HG03378 (cell line): Measurements from ENCODE around the gene GOLGA1.

Experiments
- ATAC-seq: cut with Tn5 transposase; IDR thresholded peaks from one replicate; pipeline ENCODE4 v1.9.1; 2021; ENCODE audit warnings: mild to moderate bottlenecking, moderate library complexity; ENCODE audit not compliant: unreplicated experiment

The GOLGA1 gene

DNA sequence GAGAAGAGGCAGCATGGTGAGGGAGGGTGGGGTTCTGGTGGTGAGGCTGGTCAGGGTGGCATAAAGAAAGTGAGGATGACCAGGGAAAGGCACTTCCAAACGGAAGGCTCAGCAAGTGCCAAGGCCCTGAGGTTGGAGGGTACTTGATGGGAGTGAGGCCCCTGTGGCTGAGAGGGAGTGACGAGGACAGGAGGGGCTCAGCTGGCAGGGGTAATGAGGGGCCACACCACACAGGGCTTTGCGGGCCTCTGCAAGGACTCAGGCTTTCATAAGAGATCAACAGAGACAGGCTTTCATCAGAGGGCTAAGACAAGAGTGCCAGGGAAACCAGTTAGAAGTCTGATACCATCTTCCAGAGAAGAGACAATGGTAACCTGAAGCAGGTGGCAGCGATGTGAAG, 55.3 kb downstream of the GOLGA1 start:
- no peak for ATAC-seq

GRCh38 chr9:124884376-124884775, 56.5 kb downstream of the GOLGA1 start:
- no peak for ATAC-seq

- ATAC-seq = no peak
These were observed 58.7 kb downstream of the GOLGA1 start for GRCh38 chr9:124882231-124882630.

DNA sequence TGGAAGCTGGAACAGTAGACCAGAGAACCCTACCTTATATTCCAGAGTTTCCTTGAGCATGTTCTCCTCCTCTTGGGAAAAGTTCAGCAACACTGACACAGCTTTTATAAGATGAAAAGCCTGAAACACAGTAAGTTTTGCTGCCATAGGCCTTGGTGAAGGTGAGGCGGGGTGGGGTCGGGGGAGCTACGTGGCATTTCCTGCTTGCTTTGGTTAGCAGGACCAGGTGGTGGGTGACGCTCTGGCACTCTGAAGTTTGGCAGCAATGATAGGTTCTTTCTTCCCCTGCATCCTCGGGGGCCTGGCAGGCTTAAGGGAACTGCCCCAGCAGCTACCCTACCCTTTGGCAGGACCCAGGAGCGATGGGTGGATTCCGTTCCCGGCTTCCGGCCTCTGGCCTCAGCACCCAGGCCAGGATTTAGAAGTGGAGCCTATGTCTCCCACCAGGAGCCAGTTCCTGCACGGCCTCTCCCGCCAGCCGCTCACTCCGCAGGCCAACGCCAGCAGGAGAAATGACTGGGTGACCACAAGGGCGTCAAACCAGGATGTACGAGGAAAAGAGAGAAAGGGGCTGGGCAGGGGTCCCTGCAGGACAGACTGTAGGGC, 59.6 kb downstream of the GOLGA1 start:
- no peak for ATAC-seq

DNA sequence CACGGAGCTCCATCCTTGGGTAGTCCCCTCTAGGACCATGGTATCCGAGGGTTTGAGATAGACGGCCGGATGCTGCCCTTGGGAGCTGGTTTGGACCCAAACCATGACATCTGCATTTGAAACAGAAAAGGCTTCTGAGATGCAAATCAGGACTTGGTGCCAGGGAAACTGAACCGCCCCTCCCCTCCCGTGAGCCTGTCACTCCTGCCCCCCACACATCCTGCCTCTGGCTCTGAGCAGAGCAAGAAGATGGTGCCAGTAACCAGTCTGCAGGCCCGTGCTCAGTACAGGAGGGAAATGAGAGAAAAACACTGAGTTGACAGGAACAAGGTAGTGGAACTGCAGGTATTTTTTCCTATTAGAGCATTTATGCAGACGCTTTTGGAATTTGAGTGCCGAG, 60.4 kb downstream of the GOLGA1 start:
- no peak for ATAC-seq

DNA sequence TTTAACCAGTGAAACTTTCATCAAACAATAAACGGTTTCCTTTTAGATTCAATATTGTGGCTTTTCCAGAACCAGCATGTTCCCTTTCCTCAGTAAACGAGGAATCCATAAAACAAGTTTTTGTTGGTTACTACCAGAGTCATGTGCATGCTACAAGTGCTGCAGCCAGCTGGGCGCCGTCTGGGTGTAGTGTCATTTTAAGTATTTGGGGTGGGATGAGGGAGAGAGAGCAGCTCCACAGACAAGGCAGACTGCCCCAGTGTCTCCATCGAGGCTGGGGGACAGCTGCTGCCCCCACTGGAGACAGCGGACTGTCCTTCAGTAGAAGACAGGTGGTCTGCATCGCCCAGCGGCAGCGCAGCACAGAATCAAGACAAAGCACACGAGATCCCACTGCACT, 61.7 kb downstream of the GOLGA1 start:
- no peak for ATAC-seq

DNA sequence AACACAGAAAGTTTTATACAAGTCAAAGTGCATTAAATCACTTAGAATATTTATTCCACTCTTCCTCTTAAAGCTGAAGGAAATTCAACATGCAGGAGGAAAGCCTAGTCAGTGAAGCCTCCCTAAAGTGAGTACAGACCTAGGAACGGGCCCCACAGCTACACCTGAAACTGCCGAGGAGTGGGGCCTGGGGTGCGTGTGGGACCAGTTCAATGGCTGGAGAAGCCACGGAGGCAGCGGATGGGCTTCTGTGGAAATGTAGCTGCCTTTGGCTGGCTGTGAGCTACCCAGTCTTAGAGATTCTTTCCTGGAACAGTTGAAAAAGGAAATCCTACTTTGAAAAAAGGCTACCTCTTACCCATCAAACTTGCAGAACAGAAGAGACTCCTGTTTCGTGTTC, 62.4 kb downstream of the GOLGA1 start:
- no peak for ATAC-seq

DNA sequence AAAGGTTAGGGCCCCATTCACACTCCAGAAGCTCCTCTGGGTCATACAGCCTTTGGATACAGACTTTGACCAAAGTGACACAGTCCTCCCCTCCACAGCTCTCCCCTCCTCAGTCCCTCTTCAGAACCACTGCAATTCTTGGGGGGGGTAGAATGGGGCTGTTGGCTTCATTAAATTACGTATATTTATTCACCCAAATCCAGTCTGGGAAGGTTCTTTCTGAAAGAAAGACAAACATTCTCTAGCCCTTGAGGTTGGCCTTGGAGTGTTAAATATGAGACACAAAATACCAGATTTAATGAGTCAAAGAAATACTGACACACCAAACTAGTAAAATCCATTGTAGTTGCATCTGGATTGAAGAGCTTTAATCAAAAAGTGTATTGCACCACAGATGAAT, 62.9 kb downstream of the GOLGA1 start:
- ATAC-seq = no peak

GRCh38 chr9:124877021-124877782, 63.7 kb downstream of the GOLGA1 start:
- ATAC-seq = no peak

DNA sequence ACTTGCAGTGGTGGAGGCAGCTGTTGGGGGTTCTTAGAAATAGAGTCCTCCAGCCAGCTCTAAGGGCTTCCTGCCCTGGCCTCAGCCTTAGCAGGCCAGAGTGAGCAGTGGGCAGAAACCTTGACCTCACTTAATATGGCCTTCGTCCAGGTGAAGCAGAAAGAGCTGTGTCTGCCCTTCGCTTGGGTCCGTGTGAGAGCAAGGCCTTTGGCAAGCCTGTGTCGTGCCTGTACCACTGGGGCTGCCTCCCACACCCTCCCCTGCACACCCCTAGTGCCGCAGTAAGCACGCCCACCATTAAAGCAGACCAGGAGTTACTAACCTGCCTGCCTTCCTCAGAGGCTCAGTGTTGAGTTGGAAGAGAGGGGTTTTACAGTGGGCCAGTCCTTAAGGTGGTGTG, 65.4 kb downstream of the GOLGA1 start:
- ATAC-seq = no peak

GRCh38 chr9:124873664-124874063, 67.2 kb downstream of the GOLGA1 start:
- ATAC-seq = no peak

- no peak for ATAC-seq
These were observed 69.7 kb downstream of the GOLGA1 start for GRCh38 chr9:124871156-124871561.

GRCh38 chr9:124870723-124871122, 70.2 kb downstream of the GOLGA1 start:
- no peak for ATAC-seq

GRCh38 chr9:124869986-124870560, 70.8 kb downstream of the GOLGA1 start:
- peak; percentile 47 for ATAC-seq

DNA sequence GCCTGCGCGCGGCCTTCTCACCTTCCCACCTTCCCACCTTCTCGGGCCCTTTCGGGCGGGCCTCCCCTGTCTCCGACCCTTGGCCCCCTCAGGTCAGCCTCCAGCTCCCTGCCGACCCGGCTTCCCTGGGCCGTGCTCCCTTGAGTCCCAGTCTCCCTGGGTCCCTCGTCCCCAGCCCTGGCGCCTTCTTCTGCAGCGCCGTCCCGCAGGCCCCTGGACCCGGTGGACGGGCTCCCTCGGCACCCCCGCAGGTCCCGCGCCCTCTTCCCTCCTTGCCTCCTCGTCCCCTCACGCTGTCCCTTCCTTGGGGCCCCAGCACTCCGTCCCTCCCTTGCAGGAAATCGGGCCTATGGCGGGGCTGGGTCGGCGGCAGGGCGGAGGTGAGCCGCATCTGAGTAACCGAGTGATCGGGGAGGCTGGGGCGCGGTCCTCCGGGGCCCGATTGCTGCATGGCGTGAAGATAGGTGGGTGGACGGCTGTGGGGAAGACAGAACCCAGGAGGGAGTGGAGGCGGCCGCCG, 71.4 kb downstream of the GOLGA1 start:
- no peak for ATAC-seq

DNA sequence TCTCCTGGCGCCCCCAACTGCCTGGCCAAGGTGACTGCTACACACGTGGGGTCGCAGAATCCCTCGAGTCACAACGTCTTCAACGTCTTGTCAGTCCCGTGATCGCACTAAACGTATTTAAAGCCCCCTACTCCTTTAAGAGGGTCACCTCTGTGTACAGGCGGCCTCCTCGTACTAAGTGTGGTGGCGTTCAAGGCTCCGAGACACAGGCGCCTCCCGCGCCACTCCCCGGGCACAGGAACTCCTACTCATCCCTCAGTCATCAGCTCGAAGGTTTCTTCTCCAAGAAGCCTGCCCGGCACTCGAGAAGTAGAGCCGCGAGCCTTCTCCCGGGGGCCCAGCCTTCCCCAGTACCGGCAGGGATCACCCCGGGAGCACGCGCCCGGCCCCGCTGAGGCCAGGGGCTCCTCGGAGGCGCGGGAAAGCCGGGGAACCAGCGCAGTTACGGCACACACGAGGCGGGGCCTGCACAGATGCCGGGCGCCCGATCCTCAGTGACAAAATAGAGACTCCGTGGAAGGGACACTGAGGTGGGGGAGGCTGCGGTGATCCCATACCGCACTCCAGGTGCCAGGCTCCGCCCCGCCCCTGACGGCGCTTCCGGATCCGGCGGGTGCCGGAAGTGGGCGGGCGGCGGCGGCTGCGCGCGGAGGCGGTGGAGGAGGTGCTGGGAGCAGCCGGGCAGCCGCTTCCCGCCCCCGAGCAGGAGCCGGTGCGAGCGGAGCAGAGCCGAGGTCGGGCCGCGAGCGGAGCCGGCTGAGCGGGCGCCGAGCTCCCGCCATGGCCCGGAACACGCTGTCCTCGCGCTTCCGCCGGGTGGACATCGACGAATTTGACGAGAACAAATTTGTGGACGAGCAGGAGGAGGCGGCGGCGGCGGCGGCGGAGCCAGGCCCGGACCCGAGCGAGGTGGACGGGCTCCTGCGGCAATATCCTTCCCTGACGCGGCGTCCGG, 72.1 kb downstream of the GOLGA1 start:
- ATAC-seq = peak; percentile 35

DNA sequence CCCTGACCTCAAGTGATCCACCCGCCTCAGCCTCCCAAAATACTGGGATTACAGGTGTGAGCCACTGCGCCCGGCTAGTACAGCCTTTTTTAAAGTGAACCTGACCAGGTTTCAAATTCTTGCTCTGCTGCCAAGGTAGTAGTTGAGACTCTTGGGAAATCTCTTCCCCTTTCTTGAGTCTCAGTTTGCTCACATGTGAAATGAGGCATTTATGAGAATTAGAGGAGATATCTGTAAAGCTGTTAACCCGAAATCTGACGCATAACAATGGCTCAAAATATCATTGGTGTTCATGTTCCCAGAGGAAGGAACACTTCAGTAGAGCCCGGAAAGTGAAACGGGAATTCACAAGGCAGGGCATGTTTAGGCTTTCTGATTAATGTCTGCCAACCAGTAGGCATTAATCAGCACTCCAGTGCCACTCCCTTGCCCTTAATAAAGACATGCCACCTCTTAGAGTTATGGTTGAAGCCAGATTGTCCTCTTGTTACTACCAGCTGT, 77.5 kb downstream of the GOLGA1 start:
- ATAC-seq = no peak

DNA sequence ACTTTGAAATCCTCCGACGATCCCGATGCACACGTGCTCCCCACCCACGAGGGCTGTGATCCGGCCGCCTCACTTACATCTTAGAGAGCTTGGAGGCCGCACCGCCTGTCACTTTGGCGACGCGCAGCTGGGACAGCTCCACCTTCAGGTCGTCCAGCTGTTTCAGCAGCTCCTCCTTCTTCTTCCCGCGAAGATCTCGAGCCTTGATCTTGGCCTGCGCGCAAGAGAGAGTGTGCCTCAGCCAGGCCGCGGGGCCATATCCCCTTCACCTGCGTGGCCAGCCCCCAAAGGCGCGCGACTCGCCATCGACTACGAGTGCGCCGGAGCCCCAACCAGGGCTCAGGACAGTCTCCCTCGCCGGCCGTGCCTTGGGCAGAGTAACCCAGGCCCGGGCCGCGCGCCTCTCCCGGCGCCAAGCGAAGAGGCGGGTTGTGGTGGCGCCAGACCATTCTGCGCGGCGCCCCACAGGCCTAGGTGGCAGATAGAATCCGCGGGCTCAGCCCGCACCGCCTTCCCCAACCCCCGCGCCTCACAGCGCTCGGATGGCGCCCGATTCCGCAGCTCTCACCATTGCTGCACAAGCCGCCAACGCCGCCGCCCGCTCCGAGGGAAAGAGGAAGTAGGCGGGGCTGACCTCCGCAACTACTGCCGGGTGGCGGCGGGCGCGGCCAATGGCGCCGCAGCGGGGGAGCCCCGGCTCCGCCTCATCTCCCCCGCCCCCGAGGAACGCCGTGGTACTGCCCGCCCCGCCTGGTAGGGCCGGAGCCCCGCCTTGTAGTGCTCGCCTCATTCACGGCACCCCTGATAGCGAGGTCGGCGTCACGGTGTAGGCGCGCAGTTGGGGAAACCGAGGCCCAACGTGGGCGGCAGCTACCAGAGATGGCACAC, 79.3 kb downstream of the GOLGA1 start, which contains the start of the genes ARPC5L and RPL35:
ARPC5L (plus strand) TSS at position 789 of the 888 bp plus-strand sequence. CDS start 7,161 bp downstream, outside the sequence.
RPL35 (minus strand) TSS at position 616 of the 888 bp plus-strand sequence; CDS start at position 571, 45 bp downstream.
- ATAC-seq = peak; percentile 70

DNA sequence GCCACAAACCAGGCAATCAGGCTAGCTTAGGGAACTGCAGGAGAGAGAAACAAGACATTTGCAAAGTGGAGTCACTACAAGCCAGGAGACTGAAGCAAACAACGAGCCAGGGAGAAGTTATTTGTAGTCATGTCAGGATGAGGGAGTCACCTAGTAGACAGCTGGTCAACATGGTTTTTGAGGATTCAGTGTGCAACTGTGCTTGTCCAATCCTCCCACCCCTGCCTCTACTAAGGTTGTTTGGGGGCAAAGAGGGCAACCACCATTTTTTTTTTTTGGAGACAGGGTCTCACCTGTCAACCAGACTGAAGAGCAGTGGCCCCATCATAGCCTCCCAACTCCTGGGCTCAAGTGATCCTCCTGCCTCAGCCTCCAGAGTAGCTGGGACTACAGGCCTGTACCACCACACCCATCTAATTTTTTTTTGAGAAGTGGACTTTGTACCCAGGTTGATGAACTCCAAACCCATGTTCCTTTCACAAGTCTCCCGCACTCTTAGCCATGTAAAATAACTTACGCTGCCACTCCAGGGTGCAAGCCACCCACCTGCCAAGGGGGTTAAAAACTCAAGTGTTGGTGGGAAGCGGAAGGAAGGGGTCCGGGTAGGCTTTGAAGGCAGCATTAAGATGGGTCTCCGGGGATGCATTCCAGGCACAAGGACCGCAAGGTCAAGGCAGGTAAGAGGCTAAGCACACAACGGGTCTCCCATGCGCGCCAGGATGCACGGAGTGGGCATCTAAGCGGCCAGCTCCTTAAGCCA, 80.1 kb downstream of the GOLGA1 start:
- peak; percentile 3 for ATAC-seq
